HUES6 (cell line): ENCODE results near the gene TCL1A.

Source experiments
- H3K27ac ChIP-seq: 2 replicates; pipeline ENCODE4 v1.7.0; 2013; ENCODE audit warnings: low read depth, mild to moderate bottlenecking, low read length, inconsistent platforms
- H3K27me3 ChIP-seq: 2 replicates; pipeline ENCODE4 v1.6.1; 2013; ENCODE audit warnings: low read length; ENCODE audit not compliant: control insufficient read depth, insufficient read depth
- H3K36me3 ChIP-seq: 2 replicates; pipeline ENCODE4 v1.6.1; 2013; ENCODE audit warnings: low read length; ENCODE audit not compliant: control insufficient read depth, insufficient read depth
- H3K4me1 ChIP-seq: 2 replicates; pipeline ENCODE4 v1.6.1; 2013; ENCODE audit warnings: low read length; ENCODE audit not compliant: control insufficient read depth, insufficient read depth
- H3K4me3 ChIP-seq: 2 replicates; pipeline ENCODE4 v1.5.1; 2013; ENCODE audit warnings: low read depth, low read length
- H3K9ac ChIP-seq: one replicate; pipeline ENCODE4 v1.6.1; 2013; ENCODE audit warnings: mild to moderate bottlenecking, low read length
- H3K9me3 ChIP-seq: 2 replicates; pipeline ENCODE4 v1.6.1; 2013; ENCODE audit warnings: low read depth, low read length; ENCODE audit not compliant: control insufficient read depth, insufficient read depth

TCL1A gene

GRCh38 chr14:95705518-95705917 is 8.4 kb downstream of the TCL1A start:
- Histone ChIP-seq H3K9ac (no peak overlapping the region), H3K4me3 (no peak overlapping the region), H3K9me3 (no peaks in the 10 kb centered on the region), H3K27me3 (peaks cover 53% of the 10 kb centered on the region), H3K36me3 (no peaks in the 10 kb centered on the region), H3K4me1 (peaks cover 18% of the 10 kb centered on the region), H3K27ac (no peak overlapping the region)

GRCh38 chr14:95703805-95704204 is 10.1 kb downstream of the TCL1A start:
- H3K27me3 ChIP-seq: peaks cover 58% of the 10 kb centered on the region
- peaks cover 34% of the 10 kb centered on the region for H3K4me1 ChIP-seq
- no peak overlapping the region for H3K4me3 ChIP-seq
- H3K9me3 ChIP-seq: no peaks in the 10 kb centered on the region
- H3K27ac ChIP-seq: no peak overlapping the region
- no peaks in the 10 kb centered on the region for H3K36me3 ChIP-seq
- no peak overlapping the region for H3K9ac ChIP-seq

- Histone ChIP-seq H3K4me1 (peaks cover 34% of the 10 kb centered on the region), H3K9ac (no peak overlapping the region), H3K9me3 (no peaks in the 10 kb centered on the region), H3K27ac (no peak overlapping the region), H3K36me3 (no peaks in the 10 kb centered on the region), H3K27me3 (peaks cover 63% of the 10 kb centered on the region), H3K4me3 (no peak overlapping the region)
Measured at GRCh38 chr14:95703341-95703740, 10.6 kb downstream of the TCL1A start.

- Histone ChIP-seq H3K27me3 (peaks cover 77% of the 10 kb centered on the region), H3K9ac (no peak overlapping the region), H3K4me3 (peak overlapping the region; percentile 31), H3K9me3 (no peaks in the 10 kb centered on the region), H3K27ac (no peak overlapping the region), H3K36me3 (no peaks in the 10 kb centered on the region), H3K4me1 (peaks cover 34% of the 10 kb centered on the region)
Measured at GRCh38 chr14:95701846-95702221, 12.1 kb downstream of the TCL1A start.

- peaks cover 84% of the 10 kb centered on the region for H3K27me3 ChIP-seq
- H3K4me1 ChIP-seq: peaks cover 34% of the 10 kb centered on the region
- no peak overlapping the region for H3K9ac ChIP-seq
- no peak overlapping the region for H3K27ac ChIP-seq
- peak overlapping the region; percentile 27; the same call in 1 of the 2 replicates for H3K4me3 ChIP-seq
- no peaks in the 10 kb centered on the region for H3K36me3 ChIP-seq
- H3K9me3 ChIP-seq: no peaks in the 10 kb centered on the region
Measured at GRCh38 chr14:95700221-95700976, 13.5 kb downstream of the TCL1A start.

- H3K9ac ChIP-seq: no peak overlapping the region
- H3K4me3 ChIP-seq: no peak overlapping the region
- H3K27me3 ChIP-seq: peaks cover 77% of the 10 kb centered on the region
- H3K27ac ChIP-seq: no peak overlapping the region
- no peaks in the 10 kb centered on the region for H3K36me3 ChIP-seq
- H3K4me1 ChIP-seq: peaks cover 34% of the 10 kb centered on the region
- H3K9me3 ChIP-seq: no peaks in the 10 kb centered on the region
Measured at GRCh38 chr14:95699412-95699811, 14.5 kb downstream of the TCL1A start.

- no peak overlapping the region for H3K9ac ChIP-seq
- H3K27me3 ChIP-seq: peaks cover 65% of the 10 kb centered on the region
- peaks cover 34% of the 10 kb centered on the region for H3K4me1 ChIP-seq
- no peaks in the 10 kb centered on the region for H3K9me3 ChIP-seq
- no peak overlapping the region for H3K4me3 ChIP-seq
- H3K36me3 ChIP-seq: no peaks in the 10 kb centered on the region
- no peak overlapping the region for H3K27ac ChIP-seq
Measured at GRCh38 chr14:95698287-95698686, 15.6 kb downstream of the TCL1A start.

- no peaks in the 10 kb centered on the region for H3K9me3 ChIP-seq
- peaks cover 60% of the 10 kb centered on the region for H3K27me3 ChIP-seq
- H3K36me3 ChIP-seq: no peaks in the 10 kb centered on the region
- no peak overlapping the region for H3K9ac ChIP-seq
- peaks cover 38% of the 10 kb centered on the region for H3K4me1 ChIP-seq
- no peak overlapping the region for H3K4me3 ChIP-seq
- no peak overlapping the region for H3K27ac ChIP-seq
Measured at GRCh38 chr14:95697764-95698163, 16.2 kb downstream of the TCL1A start.

- H3K9ac ChIP-seq: no peak overlapping the region
- H3K4me1 ChIP-seq: peaks cover 36% of the 10 kb centered on the region
- no peak overlapping the region for H3K4me3 ChIP-seq
- no peaks in the 10 kb centered on the region for H3K36me3 ChIP-seq
- H3K27ac ChIP-seq: no peak overlapping the region
- no peaks in the 10 kb centered on the region for H3K9me3 ChIP-seq
- peaks cover 50% of the 10 kb centered on the region; the same call in 1 of the 2 replicates for H3K27me3 ChIP-seq
Measured at GRCh38 chr14:95696741-95697140, 17.2 kb downstream of the TCL1A start.

- Histone ChIP-seq H3K36me3 (no peaks in the 10 kb centered on the region), H3K4me1 (peaks cover 30% of the 10 kb centered on the region), H3K27ac (no peak overlapping the region), H3K27me3 (peaks cover 42% of the 10 kb centered on the region; the same call in 1 of the 2 replicates), H3K4me3 (no peak overlapping the region), H3K9ac (no peak overlapping the region), H3K9me3 (no peaks in the 10 kb centered on the region)
Measured at GRCh38 chr14:95695913-95696312, 18.0 kb downstream of the TCL1A start.

GRCh38 chr14:95695051-95695450 is 18.9 kb downstream of the TCL1A start:
- Histone ChIP-seq H3K9me3 (no peaks in the 10 kb centered on the region), H3K9ac (no peak overlapping the region), H3K4me3 (no peak overlapping the region), H3K4me1 (peaks cover 22% of the 10 kb centered on the region), H3K27me3 (peaks cover 38% of the 10 kb centered on the region; the same call in 1 of the 2 replicates), H3K36me3 (no peaks in the 10 kb centered on the region), H3K27ac (no peak overlapping the region)
